Naive thymus-derived CD4-positive, alpha-beta T cell (primary cell): Measurements from ENCODE around the gene OCA2. TPM values are rescaled to one million over a fixed set of nuclear protein-coding genes. Genes with fewer than 3 reads are reported as not detected.

Experiments
- ATAC-seq: fragments of 150-1000 bp; cut with Tn5 transposase; 2 replicates; pipeline ENCODE4 v1.10.0; 2021; ENCODE audit warnings: mild to moderate bottlenecking, moderate library complexity
- CTCF ChIA-PET: fragments of 350-600 bp; sonication (Branson Sonifier 250); formaldehyde crosslinking; loops from one replicate; lab custom pipeline; 2021; ENCODE audit warnings: antibody characterized with exemption; lab: Charles Lee
- POLR2A ChIA-PET: fragments of 350-600 bp; sonication (Branson Sonifier 250); formaldehyde crosslinking; loops from one replicate; lab custom pipeline; 2021; ENCODE audit warnings: antibody characterized with exemption, inconsistent platforms; lab: Charles Lee
- DNase-seq, 9 donors: peaks; one replicate each; pipeline versions ENCODE4 v3.0.0 to v3.0.0-alpha.2; 2020 to 2022; ENCODE audit warnings: mixed read lengths in 1 of 9
- H3K27ac ChIP-seq: one replicate; pipeline ENCODE4 v1.7.0; 2013; ENCODE audit warnings: mild to moderate bottlenecking, low read depth, low read length, moderate library complexity
- H3K27me3 ChIP-seq, 2 donors: one replicate each; pipeline ENCODE4 v1.7.0; 2013; ENCODE audit warnings: low read length in 2 of 2, mild to moderate bottlenecking in 2 of 2, moderate library complexity in 2 of 2; ENCODE audit not compliant: control insufficient read depth in 2 of 2, insufficient read depth in 2 of 2
- H3K36me3 ChIP-seq, 3 experiments: 1 replicate in 2 of 3; 2 replicates in 1 of 3; pipeline ENCODE4 v1.7.0; 2013; ENCODE audit warnings: low read length in 3 of 3, mild to moderate bottlenecking in 3 of 3, moderate library complexity in 1 of 3; ENCODE audit not compliant: insufficient read depth in 3 of 3, control insufficient read depth in 2 of 3
- H3K4me1 ChIP-seq, 2 donors: one replicate each; pipeline ENCODE4 v1.7.0; 2013; ENCODE audit warnings: low read length in 2 of 2, mild to moderate bottlenecking in 2 of 2, moderate library complexity in 1 of 2; ENCODE audit not compliant: control insufficient read depth in 2 of 2, insufficient read depth in 2 of 2
- H3K4me3 ChIP-seq: 2 replicates; pipeline ENCODE4 v1.7.0; 2013; ENCODE audit warnings: mild to moderate bottlenecking, low read length
- H3K9me3 ChIP-seq, 3 experiments: 1 replicate in 2 of 3; 2 replicates in 1 of 3; pipeline ENCODE4 v1.7.0; 2013; ENCODE audit warnings: low read length in 3 of 3; ENCODE audit not compliant: control insufficient read depth in 2 of 3
- H3K27ac Mint-ChIP-seq, 9 donors: one replicate each; pipeline ENCODE4 v1.8.0; 2020 to 2022; ENCODE audit warnings: mixed read lengths in 9 of 9, mild to moderate bottlenecking in 8 of 9, moderate library complexity in 5 of 9, inconsistent platforms in 2 of 9
- H3K27me3 Mint-ChIP-seq, 5 donors: one replicate each; pipeline ENCODE4 v1.8.0; 2021 to 2022; ENCODE audit warnings: mixed read lengths in 5 of 5, mild to moderate bottlenecking in 1 of 5
- H3K36me3 Mint-ChIP-seq, 5 donors: one replicate each; pipeline ENCODE4 v1.8.0; 2020 to 2022; ENCODE audit warnings: mixed read lengths in 5 of 5, mild to moderate bottlenecking in 3 of 5, inconsistent platforms in 1 of 5
- H3K4me1 Mint-ChIP-seq, 7 donors: one replicate each; pipeline ENCODE4 v1.8.0; 2020 to 2022; ENCODE audit warnings: mixed read lengths in 7 of 7, mild to moderate bottlenecking in 3 of 7, inconsistent platforms in 1 of 7
- H3K4me3 Mint-ChIP-seq, 10 donors: one replicate each; pipeline ENCODE4 v1.8.0; 2020 to 2022; ENCODE audit warnings: mild to moderate bottlenecking in 10 of 10, mixed read lengths in 10 of 10, moderate library complexity in 6 of 10, inconsistent platforms in 2 of 10
- H3K9me3 Mint-ChIP-seq, 11 donors: one replicate each; pipeline ENCODE4 v1.8.0; 2020 to 2022; ENCODE audit warnings: mixed read lengths in 11 of 11, mild to moderate bottlenecking in 4 of 11, inconsistent platforms in 1 of 11, moderate library complexity in 1 of 11
- intact Hi-C, 2 donors: fragments of 100-400 bp; cut with micrococcal nuclease; formaldehyde crosslinking; loops; one replicate each; pipeline ENCODE4 v1.15.1; 2023
- polyA plus RNA-seq, 2 donors: library from polyadenylated mRNA; unstranded; fragments of 300-500 nt; fragmentation: Illumina TruSeq; gene quantifications; one replicate each; pipeline ENCODE4 v1.2.3, GENCODE V29; 2021
- total RNA-seq, 6 experiments: library from RNA in 5 of 6; stranded (reverse) in 5 of 6; gene quantifications; 1 replicate in 5 of 6; 2 replicates in 1 of 6; pipeline ENCODE4 v1.2.3 and lab custom pipeline; 2021 to 2026

The OCA2 gene
- total and polyA plus RNA-seq, 7 experiments from 2014 or later: not detected

GRCh38 chr15:28003302-28004037 is 95.6 kb downstream of the OCA2 start:
- intact Hi-C loops: no loop called here
- H3K27ac ChIP-seq: no peak overlapping the region
- H3K27me3 ChIP-seq: no peaks in the 10 kb centered on the region
- no peak overlapping the region for H3K4me3 ChIP-seq
- no peaks in the 10 kb centered on the region for H3K4me1 ChIP-seq
- no peak overlapping the region for H3K4me3 Mint-ChIP-seq
- no peaks in the 10 kb centered on the region for H3K4me1 Mint-ChIP-seq
- H3K36me3 Mint-ChIP-seq: peaks cover 0 to 3% (median 0%) of the 10 kb centered on the region in 5 donors
- ChIA-PET POLR2A (no interaction called here), CTCF (no interaction called here)
- no peak for ATAC-seq
- H3K36me3 ChIP-seq: no peaks in the 10 kb centered on the region
- peaks cover 0 to 17% (median 3%) of the 10 kb centered on the region in 5 donors for H3K27me3 Mint-ChIP-seq
- H3K9me3 ChIP-seq: no peaks in the 10 kb centered on the region
- DNase-seq: peak in 1 of 9 donors; percentile 1
- H3K27ac Mint-ChIP-seq: no peak overlapping the region
- H3K9me3 Mint-ChIP-seq: peaks cover 0 to 17% (median 4%) of the 10 kb centered on the region in 11 donors

- DNase-seq: no peak
- Histone ChIP-seq H3K36me3 (no peaks in the 10 kb centered on the region), H3K4me3 (no peak overlapping the region), H3K4me1 (no peaks in the 10 kb centered on the region), H3K27ac (no peak overlapping the region), H3K27me3 (no peaks in the 10 kb centered on the region), H3K9me3 (no peaks in the 10 kb centered on the region)
- POLR2A ChIA-PET: no interaction called here
- Mint-ChIP-seq H3K36me3 (peaks cover 0 to 3% (median 0%) of the 10 kb centered on the region in 5 donors), H3K4me3 (no peak overlapping the region), H3K4me1 (no peaks in the 10 kb centered on the region), H3K27me3 (peaks cover 0 to 17% (median 3%) of the 10 kb centered on the region in 5 donors), H3K27ac (no peak overlapping the region), H3K9me3 (peaks cover 0 to 11% (median 3%) of the 10 kb centered on the region in 11 donors)
- intact Hi-C loops: no loop called here
- ATAC-seq: no peak
- CTCF ChIA-PET: no interaction called here
These were observed 96.2 kb downstream of the OCA2 start for GRCh38 chr15:28002867-28003266.

GRCh38 chr15:28002136-28002861 is 96.8 kb downstream of the OCA2 start:
- ChIA-PET CTCF (no interaction called here), POLR2A (no interaction called here)
- intact Hi-C loops: no loop called here
- DNase-seq: no peak
- Histone ChIP-seq H3K4me3 (no peak overlapping the region), H3K36me3 (no peaks in the 10 kb centered on the region), H3K4me1 (no peaks in the 10 kb centered on the region), H3K9me3 (no peaks in the 10 kb centered on the region), H3K27me3 (no peaks in the 10 kb centered on the region), H3K27ac (no peak overlapping the region)
- ATAC-seq: no peak
- peaks cover 0 to 3% (median 0%) of the 10 kb centered on the region in 5 donors for H3K36me3 Mint-ChIP-seq
- no peaks in the 10 kb centered on the region for H3K4me1 Mint-ChIP-seq
- no peak overlapping the region for H3K27ac Mint-ChIP-seq
- H3K9me3 Mint-ChIP-seq: peaks cover 0 to 11% (median 3%) of the 10 kb centered on the region in 11 donors
- no peak overlapping the region for H3K4me3 Mint-ChIP-seq
- H3K27me3 Mint-ChIP-seq: peaks cover 0 to 17% (median 3%) of the 10 kb centered on the region in 5 donors

GRCh38 chr15:28001641-28002040 is 97.5 kb downstream of the OCA2 start:
- DNase-seq: no peak
- intact Hi-C loops: no loop called here
- no peak overlapping the region for H3K4me3 Mint-ChIP-seq

GRCh38 chr15:27993996-27994780 is 104.9 kb downstream of the OCA2 start:
- Mint-ChIP-seq H3K4me1 (no peaks in the 10 kb centered on the region), H3K9me3 (peaks cover 0 to 15% (median 7%) of the 10 kb centered on the region in 11 donors), H3K27ac (no peak overlapping the region), H3K27me3 (peaks cover 0 to 28% (median 14%) of the 10 kb centered on the region in 5 donors), H3K4me3 (no peak overlapping the region), H3K36me3 (peaks cover 0 to 3% (median 0%) of the 10 kb centered on the region in 5 donors)
- ATAC-seq (no peak), DNase-seq (no peak)
- ChIA-PET CTCF (no interaction called here), POLR2A (no interaction called here)
- Histone ChIP-seq H3K4me3 (no peak overlapping the region), H3K36me3 (no peaks in the 10 kb centered on the region), H3K27ac (no peak overlapping the region), H3K4me1 (no peaks in the 10 kb centered on the region), H3K9me3 (no peaks in the 10 kb centered on the region), H3K27me3 (no peaks in the 10 kb centered on the region)
- intact Hi-C loops: no loop called here

More at GRCh38 chr15:28001641-28002040, 97.5 kb downstream of the OCA2 start:
- H3K9me3 Mint-ChIP-seq: peaks cover 0 to 12% (median 6%) of the 10 kb centered on the region in 11 donors
- ChIA-PET CTCF (no interaction called here), POLR2A (no interaction called here)
- Histone ChIP-seq H3K4me1 (no peaks in the 10 kb centered on the region), H3K9me3 (no peaks in the 10 kb centered on the region), H3K36me3 (no peaks in the 10 kb centered on the region), H3K27ac (no peak overlapping the region), H3K27me3 (no peaks in the 10 kb centered on the region), H3K4me3 (no peak overlapping the region)
- no peaks in the 10 kb centered on the region for H3K4me1 Mint-ChIP-seq
- no peak overlapping the region for H3K27ac Mint-ChIP-seq
- peaks cover 0 to 12% (median 3%) of the 10 kb centered on the region in 5 donors for H3K27me3 Mint-ChIP-seq
- no peak for ATAC-seq
- H3K36me3 Mint-ChIP-seq: peaks cover 0 to 3% (median 0%) of the 10 kb centered on the region in 5 donors

GRCh38 chr15:27993544-27993943 is 105.6 kb downstream of the OCA2 start:
- intact Hi-C loops: no loop called here
- POLR2A ChIA-PET: no interaction called here
- no peak overlapping the region for H3K27ac Mint-ChIP-seq
- H3K27me3 Mint-ChIP-seq: peaks cover 0 to 32% (median 14%) of the 10 kb centered on the region in 5 donors
- H3K4me3 Mint-ChIP-seq: no peak overlapping the region
- peaks cover 0 to 15% (median 7%) of the 10 kb centered on the region in 11 donors for H3K9me3 Mint-ChIP-seq
- CTCF ChIA-PET: no interaction called here
- H3K27ac ChIP-seq: no peak overlapping the region
- ATAC-seq: no peak
- H3K27me3 ChIP-seq: no peaks in the 10 kb centered on the region
- H3K4me1 Mint-ChIP-seq: no peaks in the 10 kb centered on the region
- H3K36me3 Mint-ChIP-seq: peaks cover 0 to 3% (median 0%) of the 10 kb centered on the region in 5 donors
- H3K4me1 ChIP-seq: no peaks in the 10 kb centered on the region
- H3K36me3 ChIP-seq: no peaks in the 10 kb centered on the region
- DNase-seq: no peak
- no peak overlapping the region for H3K4me3 ChIP-seq
- H3K9me3 ChIP-seq: no peaks in the 10 kb centered on the region
